ENCODE results near the gene SLIT3.

The SLIT3 gene

GRCh38 chr5:168889039-168889438 lies 411.9 kb downstream of the SLIT3 start:
- no peak for DNase-seq (ENCODE audit: low read depth in 2 of 2)

- no peak for DNase-seq (ENCODE audit: low read depth in 2 of 2)
Measured at GRCh38 chr5:168887931-168888330, 413.0 kb downstream of the SLIT3 start.

DNA sequence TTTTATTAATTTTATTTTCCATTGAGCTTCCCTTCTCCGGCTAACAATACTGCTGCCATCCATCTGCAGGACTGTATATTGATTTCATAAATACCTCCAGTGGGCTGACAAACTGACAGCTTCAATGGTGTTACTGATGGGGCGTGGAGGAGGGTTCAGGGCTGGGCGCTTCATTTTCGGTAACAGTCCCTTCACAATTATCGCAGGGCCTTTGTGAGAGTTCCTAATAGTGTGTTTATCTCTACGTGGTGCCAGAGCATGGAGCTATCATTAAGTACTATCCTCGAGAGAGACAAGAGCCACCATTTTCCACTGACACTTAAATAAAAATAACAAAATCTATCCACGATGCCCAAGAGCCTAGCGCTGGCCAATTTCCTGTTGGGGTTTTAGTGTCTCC lies 414.8 kb downstream of the SLIT3 start:
- DNase-seq (ENCODE audit: low read depth in 2 of 2) = no peak

GRCh38 chr5:168885324-168886120 lies 415.4 kb downstream of the SLIT3 start:
- no peak for DNase-seq (ENCODE audit: low read depth in 2 of 2)

DNA sequence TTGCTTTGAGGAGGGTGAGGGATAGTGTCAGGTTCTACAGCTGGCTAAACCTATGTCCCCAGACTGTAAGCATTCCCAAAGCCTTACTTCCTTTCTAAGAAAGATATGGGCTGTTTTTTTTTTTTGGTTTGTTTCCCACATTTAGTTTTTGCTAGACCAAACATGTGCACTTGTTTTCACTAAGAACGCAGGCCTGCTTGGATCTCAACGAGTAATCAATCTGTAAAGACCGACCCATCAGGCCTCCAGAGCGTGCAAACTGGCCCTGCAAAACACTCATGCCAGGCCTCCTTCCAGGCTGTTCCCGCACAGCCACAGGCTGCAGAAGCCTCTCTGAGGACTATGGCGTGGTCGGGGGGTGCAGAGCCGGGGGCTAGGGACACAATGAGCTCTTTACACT lies 416.9 kb downstream of the SLIT3 start:
- no peak for DNase-seq (ENCODE audit: low read depth in 2 of 2)

- DNase-seq (ENCODE audit: low read depth in 2 of 2) = no peak
Measured at GRCh38 chr5:168883281-168883741, 417.6 kb downstream of the SLIT3 start.

GRCh38 chr5:168882283-168882682 lies 418.7 kb downstream of the SLIT3 start:
- DNase-seq (ENCODE audit: low read depth in 2 of 2) = no peak

DNA sequence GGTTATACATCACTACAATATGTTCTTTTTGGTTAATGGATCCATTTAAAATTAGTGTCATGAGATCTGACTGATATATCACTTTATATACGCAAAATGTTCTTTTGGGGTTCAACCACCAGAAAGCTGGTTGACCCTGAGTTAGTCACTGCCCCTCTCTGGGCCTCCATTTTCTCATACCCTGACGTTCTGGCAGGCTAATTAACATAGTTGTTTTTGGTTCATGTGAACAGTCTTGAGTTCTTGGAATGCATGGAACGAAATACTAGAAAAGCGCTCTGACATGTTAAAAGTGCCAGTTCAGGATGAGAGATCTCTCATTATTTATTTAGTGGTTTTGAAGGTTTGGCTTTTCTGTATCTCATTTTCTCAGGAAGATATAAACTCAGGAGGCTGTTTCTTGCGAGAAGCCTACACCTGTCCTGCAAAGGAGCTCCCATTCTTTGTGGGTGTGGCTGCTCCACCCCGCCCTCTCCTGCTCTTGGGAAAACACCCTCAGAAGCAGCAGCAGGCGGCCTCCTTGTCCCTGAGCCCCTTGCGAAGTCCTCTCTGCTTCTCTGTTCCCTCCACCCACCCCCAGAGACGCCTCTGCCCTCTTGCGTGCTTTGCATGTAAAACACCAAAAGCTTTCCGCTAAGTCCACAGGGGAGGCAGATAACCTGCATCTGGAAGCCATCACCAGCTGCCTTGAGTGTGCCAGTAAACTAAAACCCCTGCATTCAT lies 419.4 kb downstream of the SLIT3 start:
- DNase-seq (ENCODE audit: low read depth in 2 of 2) = no peak

- no peak for DNase-seq (ENCODE audit: low read depth in 2 of 2)
Measured at GRCh38 chr5:168879929-168880328, 421.0 kb downstream of the SLIT3 start.

DNA sequence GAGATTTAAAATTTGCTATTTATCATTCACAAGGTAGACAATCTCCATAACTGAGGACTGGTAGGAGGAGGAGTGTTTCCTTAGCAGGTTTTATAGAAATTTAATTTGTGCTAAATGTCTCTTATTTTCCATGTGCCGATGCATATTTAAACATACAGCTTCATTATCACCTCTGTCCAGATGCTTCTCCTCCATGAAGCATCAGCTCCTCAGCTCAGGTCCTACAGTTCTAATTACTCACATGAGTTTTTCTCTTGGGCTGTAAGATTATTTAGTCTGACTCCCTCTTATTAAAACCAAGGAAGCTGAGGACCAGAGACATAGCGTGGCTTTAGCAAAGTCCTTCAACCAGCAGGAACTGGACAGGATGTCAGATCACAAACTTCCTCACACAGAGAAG lies 421.6 kb downstream of the SLIT3 start:
- no peak for DNase-seq (ENCODE audit: low read depth in 2 of 2)

- DNase-seq (ENCODE audit: low read depth in 2 of 2) = no peak
Measured at GRCh38 chr5:168878135-168878745, 422.7 kb downstream of the SLIT3 start.

GRCh38 chr5:168877132-168877892 lies 423.6 kb downstream of the SLIT3 start:
- DNase-seq (ENCODE audit: low read depth in 2 of 2) = no peak

GRCh38 chr5:168876419-168876818 lies 424.5 kb downstream of the SLIT3 start:
- no peak for DNase-seq (ENCODE audit: low read depth in 2 of 2)

DNA sequence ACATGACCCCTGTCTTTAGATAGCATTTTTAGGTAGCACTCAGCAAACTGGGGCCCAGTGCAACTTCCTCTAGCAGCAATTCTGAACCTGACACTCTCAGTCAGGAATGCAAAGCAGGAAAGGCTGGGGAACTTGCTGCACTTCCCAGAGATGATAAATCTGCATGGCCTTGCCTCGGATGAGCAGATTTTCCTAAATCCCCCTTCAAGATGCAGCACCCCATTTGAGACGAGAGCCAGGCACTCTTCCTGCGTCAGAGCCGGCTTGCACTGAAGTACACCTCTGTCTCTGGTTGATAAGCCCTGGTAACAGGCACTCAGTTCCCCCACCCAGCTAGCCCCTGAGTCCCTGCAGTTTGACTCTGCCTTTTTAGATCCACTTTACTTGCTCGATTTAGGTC lies 425.1 kb downstream of the SLIT3 start:
- no peak for DNase-seq (ENCODE audit: low read depth in 2 of 2)

- no peak for DNase-seq (ENCODE audit: low read depth in 2 of 2)
Measured at GRCh38 chr5:168874713-168875380, 426.1 kb downstream of the SLIT3 start.

DNA sequence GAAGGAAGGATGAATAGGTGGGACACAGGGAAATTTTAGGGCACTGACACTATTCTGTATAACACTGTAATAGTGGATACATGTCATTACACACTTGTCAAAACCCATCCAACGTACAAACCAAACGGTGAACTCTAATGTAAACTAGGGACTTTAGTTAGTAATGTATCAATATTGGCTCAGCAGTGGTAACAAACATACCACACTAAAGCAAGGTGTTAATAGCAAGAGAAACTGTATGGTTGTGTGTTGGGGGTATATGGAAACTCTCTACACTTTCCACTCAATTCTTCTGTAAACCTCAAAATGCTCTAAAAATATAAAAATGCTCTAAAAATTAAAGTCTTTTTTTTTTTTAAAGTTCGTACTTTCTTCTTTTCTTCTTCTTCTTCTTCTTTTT lies 428.7 kb downstream of the SLIT3 start:
- no peak for DNase-seq (ENCODE audit: low read depth in 2 of 2)

- no peak for DNase-seq (ENCODE audit: low read depth in 2 of 2)
Measured at GRCh38 chr5:168870910-168871309, 430.0 kb downstream of the SLIT3 start.

DNA sequence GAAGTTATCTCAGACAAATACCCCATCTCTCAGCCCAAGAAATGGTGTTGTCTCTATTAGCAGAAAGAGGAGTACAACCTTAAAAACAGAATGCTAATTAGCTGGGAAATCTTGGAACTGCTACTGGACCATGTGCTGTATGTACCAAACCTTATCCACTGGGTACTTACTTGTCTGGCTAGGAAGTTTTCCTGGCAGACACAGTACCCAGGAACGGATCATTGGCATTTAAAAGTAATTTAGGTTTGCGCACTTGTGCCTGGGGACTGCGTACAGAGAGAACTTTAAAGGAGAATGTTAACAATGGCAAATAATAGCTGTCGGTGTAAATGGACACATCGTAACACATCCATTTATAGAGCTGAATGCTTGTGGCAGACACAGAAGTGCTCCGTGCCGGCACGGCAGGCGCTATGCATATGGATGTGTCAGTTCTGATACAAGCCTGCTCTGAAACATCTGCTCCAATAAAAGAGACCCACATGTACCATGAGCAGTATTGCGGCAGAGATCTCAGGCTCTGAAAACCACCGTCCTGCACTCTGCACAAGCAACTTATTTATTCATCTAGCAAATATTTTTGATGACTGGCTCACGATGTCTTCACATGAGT lies 431.2 kb downstream of the SLIT3 start:
- DNase-seq (ENCODE audit: low read depth in 2 of 2) = no peak

GRCh38 chr5:168867241-168867640 lies 433.7 kb downstream of the SLIT3 start:
- no peak for DNase-seq (ENCODE audit: low read depth in 2 of 2)

GRCh38 chr5:168865968-168866367 lies 435.0 kb downstream of the SLIT3 start:
- no peak for DNase-seq (ENCODE audit: low read depth in 2 of 2)

DNA sequence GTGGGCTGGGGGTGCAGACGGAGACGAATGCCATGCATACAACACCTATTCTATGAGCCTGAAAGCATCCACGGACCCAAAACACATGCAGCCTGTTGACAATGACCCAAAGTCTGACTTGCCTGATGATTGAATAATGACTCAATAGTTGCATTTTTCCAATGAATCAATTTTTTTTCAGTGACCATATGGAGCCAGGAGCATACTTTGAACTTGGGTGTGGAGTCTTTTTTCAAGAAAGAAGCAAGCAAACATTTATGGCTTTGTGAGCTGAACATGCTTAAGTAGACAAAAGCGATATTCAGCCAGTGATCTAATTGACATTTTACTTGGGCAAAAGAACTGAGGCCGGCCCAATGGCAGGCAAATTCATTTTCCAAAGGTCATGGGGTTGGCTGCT lies 437.9 kb downstream of the SLIT3 start:
- no peak for DNase-seq (ENCODE audit: low read depth in 2 of 2)
